ENCODE results near the gene USP40.

The USP40 gene

GRCh38 chr2:233463586-233463985, 103.0 kb downstream of the USP40 start:
- H3K9me3 ChIP-seq (ENCODE audit: insufficient read depth, low read length, severe bottlenecking) = no peaks in the 10 kb centered on the region
- no peaks in the 10 kb centered on the region for H4K20me1 ChIP-seq (ENCODE audit: insufficient read depth, low read length)
- no peak overlapping the region for H2AFZ ChIP-seq (ENCODE audit: low read depth, low read length)
- H3K27ac ChIP-seq (ENCODE audit: low read length) = no peak overlapping the region
- H3K36me3 ChIP-seq (ENCODE audit: insufficient read depth, low read length) = peaks cover 70% of the 10 kb centered on the region
- DNase-seq = no peak
- ATAC-seq (ENCODE audit: insufficient read depth, low read depth) = no peak
- H3K4me1 ChIP-seq (ENCODE audit: insufficient read depth, low read length) = no peaks in the 10 kb centered on the region
- no peak overlapping the region for H3K4me3 ChIP-seq (ENCODE audit: low read depth in 1 of 2, low read length in 2 of 2)
- no peak overlapping the region for H3K4me2 ChIP-seq (ENCODE audit: insufficient read depth, low read length)
- H3K27me3 ChIP-seq (ENCODE audit: insufficient read depth, low read length, poor library complexity) = no peaks in the 10 kb centered on the region
- no peak overlapping the region for H3K9ac ChIP-seq (ENCODE audit: low read depth, low read length)
- TF ChIP-seq EZH2 (IDR thresholded peaks at IDR 0.05; ENCODE audit: borderline replicate concordance, low read depth, low read length, severe bottlenecking) = no peak
- TF ChIP-seq, protein P1, sequence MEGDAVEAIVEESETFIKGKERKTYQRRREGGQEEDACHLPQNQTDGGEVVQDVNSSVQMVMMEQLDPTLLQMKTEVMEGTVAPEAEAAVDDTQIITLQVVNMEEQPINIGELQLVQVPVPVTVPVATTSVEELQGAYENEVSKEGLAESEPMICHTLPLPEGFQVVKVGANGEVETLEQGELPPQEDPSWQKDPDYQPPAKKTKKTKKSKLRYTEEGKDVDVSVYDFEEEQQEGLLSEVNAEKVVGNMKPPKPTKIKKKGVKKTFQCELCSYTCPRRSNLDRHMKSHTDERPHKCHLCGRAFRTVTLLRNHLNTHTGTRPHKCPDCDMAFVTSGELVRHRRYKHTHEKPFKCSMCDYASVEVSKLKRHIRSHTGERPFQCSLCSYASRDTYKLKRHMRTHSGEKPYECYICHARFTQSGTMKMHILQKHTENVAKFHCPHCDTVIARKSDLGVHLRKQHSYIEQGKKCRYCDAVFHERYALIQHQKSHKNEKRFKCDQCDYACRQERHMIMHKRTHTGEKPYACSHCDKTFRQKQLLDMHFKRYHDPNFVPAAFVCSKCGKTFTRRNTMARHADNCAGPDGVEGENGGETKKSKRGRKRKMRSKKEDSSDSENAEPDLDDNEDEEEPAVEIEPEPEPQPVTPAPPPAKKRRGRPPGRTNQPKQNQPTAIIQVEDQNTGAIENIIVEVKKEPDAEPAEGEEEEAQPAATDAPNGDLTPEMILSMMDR (IDR thresholded peaks at IDR 0.05; ENCODE audit: borderline replicate concordance, extremely low read depth, low read length, poor library complexity, severe bottlenecking) = no peak
- no peaks in the 10 kb centered on the region for H3K79me2 ChIP-seq (ENCODE audit: insufficient read depth, low read length)

DNA sequence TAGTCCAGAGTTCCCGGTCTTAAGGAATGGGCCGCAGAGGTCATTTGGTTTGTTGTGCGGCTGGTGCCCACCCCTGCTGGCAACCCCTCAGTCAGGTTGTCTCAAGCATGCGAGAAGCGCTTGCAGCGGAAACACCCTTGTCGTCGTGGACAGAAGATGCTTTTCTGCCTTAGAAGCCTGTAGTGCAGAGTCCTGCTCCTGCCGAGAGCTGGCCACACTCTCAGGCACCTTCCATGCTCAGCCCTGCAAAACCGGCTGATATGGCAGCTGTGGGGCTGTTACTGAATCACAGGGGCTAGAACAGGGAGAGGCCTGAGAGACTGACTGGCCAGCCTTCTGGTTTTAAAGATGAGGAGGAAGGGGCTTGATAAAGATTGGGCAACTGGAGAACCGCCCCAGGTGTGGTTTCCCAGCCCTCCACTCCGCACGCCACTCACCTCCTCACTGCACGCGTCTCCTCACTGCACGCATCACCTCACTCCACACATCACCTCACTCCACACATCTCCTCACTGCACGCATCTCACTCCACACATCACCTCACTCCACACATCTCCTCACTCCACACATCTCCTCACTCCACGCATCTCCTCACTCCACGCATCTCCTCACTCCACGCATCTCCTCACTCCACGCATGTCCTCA, 103.6 kb downstream of the USP40 start:
- Histone ChIP-seq H3K79me2 (ENCODE audit: insufficient read depth, low read length) (no peaks in the 10 kb centered on the region), H3K9me3 (ENCODE audit: insufficient read depth, low read length, severe bottlenecking) (no peaks in the 10 kb centered on the region), H3K27ac (ENCODE audit: low read length) (no peak overlapping the region), H3K4me2 (ENCODE audit: insufficient read depth, low read length) (no peak overlapping the region), H3K36me3 (ENCODE audit: insufficient read depth, low read length) (peaks cover 67% of the 10 kb centered on the region), H2AFZ (ENCODE audit: low read depth, low read length) (no peak overlapping the region), H3K9ac (ENCODE audit: low read depth, low read length) (no peak overlapping the region), H3K4me3 (ENCODE audit: low read depth in 1 of 2, low read length in 2 of 2) (no peak overlapping the region), H3K27me3 (ENCODE audit: insufficient read depth, low read length, poor library complexity) (no peaks in the 10 kb centered on the region), H3K4me1 (ENCODE audit: insufficient read depth, low read length) (no peaks in the 10 kb centered on the region), H4K20me1 (ENCODE audit: insufficient read depth, low read length) (no peaks in the 10 kb centered on the region)
- no peak for ATAC-seq (ENCODE audit: insufficient read depth, low read depth)
- no peak for DNase-seq
- TF ChIP-seq EZH2 (IDR thresholded peaks at IDR 0.05; ENCODE audit: borderline replicate concordance, low read depth, low read length, severe bottlenecking) = no peak
- TF ChIP-seq, protein P1 (IDR thresholded peaks at IDR 0.05; ENCODE audit: borderline replicate concordance, extremely low read depth, low read length, poor library complexity, severe bottlenecking) = no peak

- Histone ChIP-seq H2AFZ (ENCODE audit: low read depth, low read length) (no peak overlapping the region), H3K27me3 (ENCODE audit: insufficient read depth, low read length, poor library complexity) (no peaks in the 10 kb centered on the region), H3K36me3 (ENCODE audit: insufficient read depth, low read length) (peaks cover 69% of the 10 kb centered on the region), H3K9ac (ENCODE audit: low read depth, low read length) (no peak overlapping the region), H3K4me2 (ENCODE audit: insufficient read depth, low read length) (no peak overlapping the region), H3K79me2 (ENCODE audit: insufficient read depth, low read length) (no peaks in the 10 kb centered on the region), H3K4me1 (ENCODE audit: insufficient read depth, low read length) (no peaks in the 10 kb centered on the region), H4K20me1 (ENCODE audit: insufficient read depth, low read length) (no peaks in the 10 kb centered on the region), H3K27ac (ENCODE audit: low read length) (no peak overlapping the region), H3K9me3 (ENCODE audit: insufficient read depth, low read length, severe bottlenecking) (no peaks in the 10 kb centered on the region), H3K4me3 (ENCODE audit: low read depth in 1 of 2, low read length in 2 of 2) (no peak overlapping the region)
- DNase-seq (no peak), ATAC-seq (ENCODE audit: insufficient read depth, low read depth) (no peak)
- TF ChIP-seq, protein P1 (IDR thresholded peaks at IDR 0.05; ENCODE audit: borderline replicate concordance, extremely low read depth, low read length, poor library complexity, severe bottlenecking) = no peak
- no peak for TF ChIP-seq EZH2 (IDR thresholded peaks at IDR 0.05; ENCODE audit: borderline replicate concordance, low read depth, low read length, severe bottlenecking)
Observed at GRCh38 chr2:233462202-233462785, 104.3 kb downstream of the USP40 start.
